HL-60 (cell line): Measurements from ENCODE around the gene ABCC11.
"Not testable (repeated sequence)": the region's sequence is repeated elsewhere in the genome, so short reads cannot be mapped to it uniquely, and the experiment has no call there.

Experiments
- DNase-seq, 2 experiments: peaks; one replicate each; pipeline ENCODE4 v3.0.0-alpha.2; 2010 to 2020; ENCODE audit warnings: low read depth in 1 of 2, low spot score in 1 of 2
- H3K27ac ChIP-seq: fragments of 250-450 bp; sonication (Bioruptor Pico); replicated peaks from 2 replicates; pipeline ENCODE4 v1.5.1; 2020; ENCODE audit warnings: mild to moderate bottlenecking, moderate library complexity
- H3K27me3 ChIP-seq: fragments of 250-450 bp; sonication (Bioruptor Pico); 2 replicates; pipeline ENCODE4 v1.5.1; 2021; ENCODE audit warnings: mild to moderate bottlenecking, moderate library complexity; ENCODE audit not compliant: insufficient read depth, poor library complexity, severe bottlenecking
- H3K4me3 ChIP-seq: replicated peaks from 2 replicates; pipeline ENCODE4 v1.5.1; 2011; ENCODE audit warnings: mild to moderate bottlenecking, control low read depth, low read length; ENCODE audit not compliant: insufficient read depth
- GABPA ChIP-seq: IDR thresholded peaks from 2 replicates; pipeline ENCODE4 v1.6.1; 2012; ENCODE audit warnings: low read depth
- POLR2AphosphoS5 ChIP-seq: IDR thresholded peaks from 2 replicates; pipeline ENCODE4 v1.6.1; 2012; ENCODE audit warnings: low read depth
- REST ChIP-seq: IDR thresholded peaks from 2 replicates; pipeline ENCODE4 v1.6.1; 2012; ENCODE audit warnings: low read depth; ENCODE audit not compliant: insufficient replicate concordance
- SPI1 ChIP-seq: IDR thresholded peaks from 2 replicates; pipeline ENCODE4 v1.6.1; 2012; ENCODE audit warnings: low read depth, mild to moderate bottlenecking, borderline replicate concordance
- TF ChIP-seq, protein P1 (sequence below): IDR thresholded peaks from one replicate; pipeline ENCODE4 v1.5.1; 2011; ENCODE audit warnings: low read length, control low read depth, inconsistent platforms; ENCODE audit not compliant: insufficient read depth

ABCC11 gene

DNA sequence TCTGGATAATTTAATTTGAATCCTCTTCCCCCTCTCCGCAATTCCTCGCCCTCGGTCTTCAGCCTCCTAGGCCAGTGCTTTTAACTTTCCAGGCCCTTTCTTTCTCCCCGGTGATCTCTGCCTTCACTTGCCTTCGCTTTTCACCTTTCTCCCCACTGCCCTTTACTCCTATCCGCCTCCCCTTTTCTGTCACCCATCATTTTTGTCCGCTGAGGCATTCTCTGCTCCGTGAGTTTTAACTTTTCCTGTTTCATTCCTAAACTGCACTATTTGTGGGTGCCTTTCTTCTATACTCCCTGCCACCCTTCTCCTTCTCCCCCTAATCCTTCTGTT lies 2.5 kb downstream of the ABCC11 start:
- no peak for DNase-seq
- Histone ChIP-seq H3K4me3 (peak overlapping the region; percentile 66), H3K27me3 (no peaks in the 10 kb centered on the region), H3K27ac (peak overlapping the region; percentile 83)
- TF ChIP-seq, protein P1, sequence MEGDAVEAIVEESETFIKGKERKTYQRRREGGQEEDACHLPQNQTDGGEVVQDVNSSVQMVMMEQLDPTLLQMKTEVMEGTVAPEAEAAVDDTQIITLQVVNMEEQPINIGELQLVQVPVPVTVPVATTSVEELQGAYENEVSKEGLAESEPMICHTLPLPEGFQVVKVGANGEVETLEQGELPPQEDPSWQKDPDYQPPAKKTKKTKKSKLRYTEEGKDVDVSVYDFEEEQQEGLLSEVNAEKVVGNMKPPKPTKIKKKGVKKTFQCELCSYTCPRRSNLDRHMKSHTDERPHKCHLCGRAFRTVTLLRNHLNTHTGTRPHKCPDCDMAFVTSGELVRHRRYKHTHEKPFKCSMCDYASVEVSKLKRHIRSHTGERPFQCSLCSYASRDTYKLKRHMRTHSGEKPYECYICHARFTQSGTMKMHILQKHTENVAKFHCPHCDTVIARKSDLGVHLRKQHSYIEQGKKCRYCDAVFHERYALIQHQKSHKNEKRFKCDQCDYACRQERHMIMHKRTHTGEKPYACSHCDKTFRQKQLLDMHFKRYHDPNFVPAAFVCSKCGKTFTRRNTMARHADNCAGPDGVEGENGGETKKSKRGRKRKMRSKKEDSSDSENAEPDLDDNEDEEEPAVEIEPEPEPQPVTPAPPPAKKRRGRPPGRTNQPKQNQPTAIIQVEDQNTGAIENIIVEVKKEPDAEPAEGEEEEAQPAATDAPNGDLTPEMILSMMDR = no peak
- no peak for TF ChIP-seq GABPA
- no peak for TF ChIP-seq REST
- TF ChIP-seq POLR2AphosphoS5 = no peak
- TF ChIP-seq SPI1 = no peak

DNA sequence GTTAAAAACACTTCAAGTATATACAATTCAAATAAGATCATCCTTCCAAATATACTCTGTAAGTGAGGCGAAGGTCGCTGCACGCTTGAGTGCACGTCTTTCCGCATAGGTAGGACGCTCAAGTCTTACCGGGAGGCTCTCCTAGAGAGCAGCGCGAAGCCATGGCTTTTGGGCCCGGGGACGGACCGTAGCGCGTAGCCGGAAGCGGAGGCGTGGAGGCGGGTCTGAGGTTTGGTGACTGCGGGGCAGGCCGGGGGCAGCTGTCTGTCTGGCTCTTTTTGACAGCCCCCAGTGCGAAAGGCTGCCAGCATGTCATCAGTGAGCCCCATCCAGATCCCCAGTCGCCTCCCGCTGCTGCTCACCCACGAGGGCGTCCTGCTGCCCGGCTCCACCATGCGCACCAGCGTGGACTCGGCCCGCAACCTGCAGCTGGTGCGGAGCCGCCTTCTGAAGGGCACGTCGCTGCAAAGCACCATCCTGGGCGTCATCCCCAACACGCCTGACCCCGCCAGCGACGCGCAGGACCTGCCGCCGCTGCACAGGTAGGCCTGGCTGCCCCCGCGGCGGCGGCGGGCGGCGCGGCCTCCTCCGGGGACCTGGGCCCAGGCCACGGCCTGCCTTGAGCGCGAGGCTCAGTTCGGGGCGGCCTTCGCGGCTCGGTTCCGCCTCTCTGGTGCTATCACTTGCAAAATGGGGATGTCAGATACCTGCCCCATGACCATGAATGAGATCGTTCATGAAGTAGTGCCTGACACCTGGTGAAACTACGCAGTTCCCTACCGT lies 3.1 kb downstream of the ABCC11 start, which contains the start of gene LONP2:
TSS of gene LONP2 (plus strand) at position 221 of the 783 bp plus-strand sequence. CDS start at position 310, 89 bp downstream.
- no peaks in the 10 kb centered on the region for H3K27me3 ChIP-seq
- H3K27ac ChIP-seq = peak within 1 kb of the TSS; percentile 83
- peak; percentile 77 to 92 for DNase-seq
- peak within 1 kb of the TSS; percentile 66 for H3K4me3 ChIP-seq
- peak; percentile 84 for TF ChIP-seq POLR2AphosphoS5
- peak; percentile 19 for TF ChIP-seq REST
- TF ChIP-seq SPI1 = no peak
- TF ChIP-seq, protein P1 = no peak
- peak; percentile 76 for TF ChIP-seq GABPA

DNA sequence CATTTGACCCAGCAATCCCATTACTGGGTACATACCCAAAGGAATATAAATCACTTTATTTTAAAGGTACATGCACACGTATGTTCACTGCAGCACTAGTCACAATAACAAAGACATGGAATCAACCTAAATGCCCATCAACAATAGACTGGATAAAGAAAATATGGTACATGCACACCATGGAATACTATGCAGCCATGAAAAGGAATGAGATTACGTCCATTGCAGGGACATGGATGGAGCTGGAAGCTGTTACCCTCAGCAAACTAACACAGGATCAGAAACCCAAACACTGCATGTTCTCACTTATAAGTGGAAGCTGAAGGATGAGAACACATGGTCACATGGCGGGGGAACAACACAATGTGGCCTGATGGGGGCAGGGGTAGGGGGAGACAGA lies 7.2 kb downstream of the ABCC11 start:
- DNase-seq, H3K27me3 ChIP-seq, H3K27ac ChIP-seq, H3K4me3 ChIP-seq: not testable (repeated sequence)

DNA sequence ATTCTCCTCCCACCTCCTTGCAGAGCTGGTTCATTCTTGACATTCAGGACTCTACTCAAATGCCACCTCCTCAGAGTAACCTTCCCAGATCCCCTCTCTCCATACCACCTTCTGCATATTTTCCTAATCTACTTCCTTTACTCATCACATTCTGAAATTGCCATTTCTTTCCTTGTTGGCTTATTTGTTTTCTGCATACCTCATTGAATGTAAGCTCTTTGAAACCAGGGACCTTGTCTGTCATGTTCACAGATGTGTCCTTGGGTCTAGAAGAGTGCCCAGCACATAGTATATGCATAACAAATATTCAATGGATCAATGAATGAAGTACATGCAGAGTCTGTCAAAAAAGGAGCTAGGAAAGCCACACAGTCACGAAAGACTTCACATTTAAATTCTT lies 11.1 kb downstream of the ABCC11 start:
- Histone ChIP-seq H3K27me3 (no peaks in the 10 kb centered on the region), H3K4me3 (no peak overlapping the region), H3K27ac (no peak overlapping the region)
- DNase-seq = no peak
- TF ChIP-seq, protein P1 = no peak
- TF ChIP-seq POLR2AphosphoS5 = no peak
- TF ChIP-seq SPI1 = no peak
- no peak for TF ChIP-seq REST
- TF ChIP-seq GABPA = no peak
